ENCODE results near the gene PAOX.
A peak's percentile ranks its signal among the peaks of the same experiment; 100 is the strongest.
"Not testable (repeated sequence)": the region's sequence is repeated elsewhere in the genome, so short reads cannot be mapped to it uniquely, and the experiment has no call there.

The PAOX gene

GRCh38 chr10:133379801-133380666 lies 972 bp downstream of the PAOX start:
- H3K9me3 ChIP-seq (ENCODE audit: severe bottlenecking), result no peaks in the 10 kb centered on the region
- DNase-seq (ENCODE audit: low spot score) (no peak), ATAC-seq (ENCODE audit: low read depth) (no peak)
- H3K36me3 ChIP-seq (ENCODE audit: low read depth), result no peaks in the 10 kb centered on the region
- no peaks in the 10 kb centered on the region for H3K27me3 ChIP-seq (ENCODE audit: insufficient read depth, poor library complexity, severe bottlenecking)
- no peak overlapping the region for H3K27ac ChIP-seq (ENCODE audit: poor library complexity, severe bottlenecking)
- H3K4me1 ChIP-seq (ENCODE audit: insufficient read depth, poor library complexity, severe bottlenecking), result no peaks in the 10 kb centered on the region
- peak overlapping the region; percentile 68 for H3K4me3 ChIP-seq (ENCODE audit: severe bottlenecking)
- no peak for TF ChIP-seq CTCF (IDR thresholded peaks at IDR 0.05; ENCODE audit: poor library complexity, severe bottlenecking)

- no peaks in the 10 kb centered on the region for H3K4me1 ChIP-seq (ENCODE audit: insufficient read depth, poor library complexity, severe bottlenecking)
- no peak for ATAC-seq (ENCODE audit: low read depth)
These were observed 2.0 kb downstream of the PAOX start for GRCh38 chr10:133381036-133381435.

GRCh38 chr10:133383551-133383950 lies 4.5 kb downstream of the PAOX start:
- no peak overlapping the region for H3K27ac ChIP-seq (ENCODE audit: poor library complexity, severe bottlenecking)

More at GRCh38 chr10:133381036-133381435, 2.0 kb downstream of the PAOX start:
- DNase-seq (ENCODE audit: low spot score), result no peak
- H3K27me3 ChIP-seq (ENCODE audit: insufficient read depth, poor library complexity, severe bottlenecking), result no peaks in the 10 kb centered on the region
- H3K36me3 ChIP-seq (ENCODE audit: low read depth), result no peaks in the 10 kb centered on the region
- TF ChIP-seq CTCF (IDR thresholded peaks at IDR 0.05; ENCODE audit: poor library complexity, severe bottlenecking), result no peak
- no peak overlapping the region for H3K27ac ChIP-seq (ENCODE audit: poor library complexity, severe bottlenecking)
- H3K9me3 ChIP-seq (ENCODE audit: severe bottlenecking), result no peaks in the 10 kb centered on the region
- H3K4me3 ChIP-seq (ENCODE audit: severe bottlenecking), result no peak overlapping the region

GRCh38 chr10:133384071-133384470 lies 5.0 kb downstream of the PAOX start:
- Histone ChIP-seq H3K4me3 (ENCODE audit: severe bottlenecking) (no peak overlapping the region), H3K36me3 (ENCODE audit: low read depth) (no peaks in the 10 kb centered on the region), H3K27ac (ENCODE audit: poor library complexity, severe bottlenecking) (no peak overlapping the region), H3K27me3 (ENCODE audit: insufficient read depth, poor library complexity, severe bottlenecking) (no peaks in the 10 kb centered on the region), H3K9me3 (ENCODE audit: severe bottlenecking) (no peaks in the 10 kb centered on the region), H3K4me1 (ENCODE audit: insufficient read depth, poor library complexity, severe bottlenecking) (no peaks in the 10 kb centered on the region)
- no peak for TF ChIP-seq CTCF (IDR thresholded peaks at IDR 0.05; ENCODE audit: poor library complexity, severe bottlenecking)
- no peak for DNase-seq (ENCODE audit: low spot score)
- ATAC-seq (ENCODE audit: low read depth), result no peak

More at GRCh38 chr10:133383551-133383950, 4.5 kb downstream of the PAOX start:
- Histone ChIP-seq H3K9me3 (ENCODE audit: severe bottlenecking) (no peaks in the 10 kb centered on the region), H3K4me3 (ENCODE audit: severe bottlenecking) (no peak overlapping the region), H3K4me1 (ENCODE audit: insufficient read depth, poor library complexity, severe bottlenecking) (no peaks in the 10 kb centered on the region), H3K27me3 (ENCODE audit: insufficient read depth, poor library complexity, severe bottlenecking) (no peaks in the 10 kb centered on the region), H3K36me3 (ENCODE audit: low read depth) (no peaks in the 10 kb centered on the region)
- DNase-seq (ENCODE audit: low spot score) (no peak), ATAC-seq (ENCODE audit: low read depth) (no peak)
- TF ChIP-seq CTCF (IDR thresholded peaks at IDR 0.05; ENCODE audit: poor library complexity, severe bottlenecking), result no peak

- Histone ChIP-seq H3K27ac (ENCODE audit: poor library complexity, severe bottlenecking) (no peak overlapping the region), H3K4me3 (ENCODE audit: severe bottlenecking) (no peak overlapping the region), H3K4me1 (ENCODE audit: insufficient read depth, poor library complexity, severe bottlenecking) (peaks cover under 1% of the 10 kb centered on the region), H3K36me3 (ENCODE audit: low read depth) (no peaks in the 10 kb centered on the region), H3K27me3 (ENCODE audit: insufficient read depth, poor library complexity, severe bottlenecking) (no peaks in the 10 kb centered on the region), H3K9me3 (ENCODE audit: severe bottlenecking) (no peaks in the 10 kb centered on the region)
- TF ChIP-seq CTCF (IDR thresholded peaks at IDR 0.05; ENCODE audit: poor library complexity, severe bottlenecking), result no peak
- DNase-seq (ENCODE audit: low spot score) (peak; percentile 40), ATAC-seq (ENCODE audit: low read depth) (no peak)
These were observed 6.2 kb downstream of the PAOX start for GRCh38 chr10:133385214-133385613.

GRCh38 chr10:133386951-133387350 lies 7.9 kb downstream of the PAOX start:
- peak; percentile 6 for DNase-seq (ENCODE audit: low spot score)
- not testable (repeated sequence) for H3K9me3 ChIP-seq (ENCODE audit: severe bottlenecking); H3K27ac ChIP-seq (ENCODE audit: poor library complexity, severe bottlenecking); H3K4me3 ChIP-seq (ENCODE audit: severe bottlenecking); ATAC-seq (ENCODE audit: low read depth); H3K27me3 ChIP-seq (ENCODE audit: insufficient read depth, poor library complexity, severe bottlenecking); H3K4me1 ChIP-seq (ENCODE audit: insufficient read depth, poor library complexity, severe bottlenecking); H3K36me3 ChIP-seq (ENCODE audit: low read depth)

Data from RWPE2 (cell line).